Chondrocyte (in vitro differentiated cells): ENCODE measurements around the gene CFAP70. TPM values are rescaled to one million over a fixed set of nuclear protein-coding genes. Genes with fewer than 3 reads are reported as not detected.
A peak's percentile ranks its signal among the peaks of the same experiment; 100 is the strongest.

Source experiments
- DNase-seq: peaks from one replicate; pipeline ENCODE4 v3.0.0; 2021; ENCODE audit warnings: mixed read lengths, low spot score
- H3K27ac Mint-ChIP-seq: one replicate; pipeline ENCODE4 v1.8.0; 2021; ENCODE audit warnings: mild to moderate bottlenecking, moderate library complexity, mixed read lengths; ENCODE audit not compliant: unreplicated experiment
- H3K27me3 Mint-ChIP-seq: 2 replicates; pipeline ENCODE4 v1.8.0; 2021; ENCODE audit warnings: low read depth, mixed read lengths
- H3K36me3 Mint-ChIP-seq: 2 replicates; pipeline ENCODE4 v1.8.0; 2021; ENCODE audit warnings: low read depth, mixed read lengths
- H3K4me1 Mint-ChIP-seq: 2 replicates; pipeline ENCODE4 v1.8.0; 2021; ENCODE audit warnings: low read depth, mild to moderate bottlenecking, mixed read lengths
- H3K4me3 Mint-ChIP-seq: one replicate; pipeline ENCODE4 v1.8.0; 2021; ENCODE audit warnings: mild to moderate bottlenecking, moderate library complexity, mixed read lengths; ENCODE audit not compliant: unreplicated experiment
- H3K9me3 Mint-ChIP-seq: 2 replicates; pipeline ENCODE4 v1.8.0; 2021; ENCODE audit warnings: low read depth, mixed read lengths
- total RNA-seq: library from RNA; stranded (reverse); gene quantifications from 3 replicates; pipeline ENCODE4 v1.2.1, GENCODE V29; 2021
- TF ChIP-seq, protein P1 (sequence below): fragments of 200-600 bp; sonication (generic); IDR thresholded peaks from 2 replicates; pipeline ENCODE4 v1.5.0; 2021; ENCODE audit warnings: antibody characterized with exemption, mild to moderate bottlenecking, moderate library complexity

CFAP70 gene
- total RNA-seq, 1 donor from 2014 or later: 0.42 TPM

DNA sequence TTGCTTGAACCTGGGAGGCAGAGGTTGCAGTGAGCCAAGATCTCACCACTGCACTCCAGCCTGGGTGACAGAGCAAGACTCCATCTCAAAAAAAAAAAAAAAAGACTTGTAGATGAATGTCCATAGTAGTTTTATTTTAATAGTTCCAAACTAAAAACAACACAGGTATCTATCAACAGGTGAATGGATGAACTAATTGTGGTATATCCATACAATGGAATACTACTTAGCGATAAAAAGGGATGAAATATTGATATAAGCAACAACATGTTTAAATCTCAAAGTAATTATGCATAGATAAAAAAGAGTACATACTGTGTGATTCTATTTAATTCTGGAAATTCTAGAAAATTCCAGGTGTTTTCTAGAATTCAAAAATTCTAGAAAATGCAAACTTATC, 68.7 kb downstream of the CFAP70 start:
- Mint-ChIP-seq H3K27me3 (peaks cover 20% of the 10 kb centered on the region), H3K36me3 (peaks cover 4% of the 10 kb centered on the region), H3K4me3 (no peak overlapping the region), H3K9me3 (peaks cover 6% of the 10 kb centered on the region), H3K4me1 (no peaks in the 10 kb centered on the region), H3K27ac (no peak overlapping the region)
- TF ChIP-seq, protein P1, sequence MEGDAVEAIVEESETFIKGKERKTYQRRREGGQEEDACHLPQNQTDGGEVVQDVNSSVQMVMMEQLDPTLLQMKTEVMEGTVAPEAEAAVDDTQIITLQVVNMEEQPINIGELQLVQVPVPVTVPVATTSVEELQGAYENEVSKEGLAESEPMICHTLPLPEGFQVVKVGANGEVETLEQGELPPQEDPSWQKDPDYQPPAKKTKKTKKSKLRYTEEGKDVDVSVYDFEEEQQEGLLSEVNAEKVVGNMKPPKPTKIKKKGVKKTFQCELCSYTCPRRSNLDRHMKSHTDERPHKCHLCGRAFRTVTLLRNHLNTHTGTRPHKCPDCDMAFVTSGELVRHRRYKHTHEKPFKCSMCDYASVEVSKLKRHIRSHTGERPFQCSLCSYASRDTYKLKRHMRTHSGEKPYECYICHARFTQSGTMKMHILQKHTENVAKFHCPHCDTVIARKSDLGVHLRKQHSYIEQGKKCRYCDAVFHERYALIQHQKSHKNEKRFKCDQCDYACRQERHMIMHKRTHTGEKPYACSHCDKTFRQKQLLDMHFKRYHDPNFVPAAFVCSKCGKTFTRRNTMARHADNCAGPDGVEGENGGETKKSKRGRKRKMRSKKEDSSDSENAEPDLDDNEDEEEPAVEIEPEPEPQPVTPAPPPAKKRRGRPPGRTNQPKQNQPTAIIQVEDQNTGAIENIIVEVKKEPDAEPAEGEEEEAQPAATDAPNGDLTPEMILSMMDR: no peak
- no peak for DNase-seq

DNA sequence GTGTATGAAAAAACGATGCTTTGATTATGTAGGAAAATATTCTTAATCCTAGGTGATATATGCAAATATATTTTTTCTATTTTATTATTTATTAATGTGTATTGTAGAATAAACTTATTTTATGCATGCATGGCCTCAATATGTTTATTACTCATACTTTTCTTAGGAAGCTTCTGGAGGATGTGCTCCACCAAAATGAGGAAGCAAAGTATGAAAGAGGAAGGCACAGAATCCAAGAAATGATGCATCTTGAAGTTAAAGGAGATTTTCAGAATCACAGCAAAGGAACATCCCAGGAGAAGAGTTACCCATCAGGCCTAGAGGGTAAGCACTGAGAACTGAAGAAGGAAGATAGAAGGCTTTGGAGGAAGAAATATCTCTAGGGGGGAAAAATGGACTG, 71.2 kb downstream of the CFAP70 start:
- Mint-ChIP-seq H3K4me1 (no peaks in the 10 kb centered on the region), H3K27me3 (peaks cover 6% of the 10 kb centered on the region), H3K36me3 (peaks cover 4% of the 10 kb centered on the region), H3K27ac (no peak overlapping the region), H3K9me3 (peaks cover 6% of the 10 kb centered on the region), H3K4me3 (no peak overlapping the region)
- DNase-seq: no peak
- TF ChIP-seq, protein P1: no peak

DNA sequence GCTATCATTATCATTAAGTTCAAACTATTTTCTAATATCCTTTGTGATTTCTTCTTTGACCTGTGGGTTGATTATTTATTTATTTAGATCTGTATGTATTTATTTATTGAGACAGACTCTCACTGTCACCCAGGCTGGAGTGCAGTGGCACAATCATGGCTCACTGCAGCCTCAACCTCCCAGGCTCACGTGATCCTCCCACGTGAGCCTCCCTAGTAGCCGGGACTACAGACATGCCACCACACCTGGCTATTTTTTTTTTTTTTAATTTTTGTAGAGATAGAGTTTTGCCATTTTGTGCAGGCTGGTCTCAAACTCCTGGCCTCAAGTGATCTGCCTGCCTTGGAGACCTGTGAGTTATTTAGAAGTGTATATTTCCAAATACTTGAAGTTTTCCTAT, 77.6 kb downstream of the CFAP70 start:
- Mint-ChIP-seq H3K4me3 (no peak overlapping the region), H3K9me3 (no peaks in the 10 kb centered on the region), H3K4me1 (peaks cover 7% of the 10 kb centered on the region), H3K27me3 (no peaks in the 10 kb centered on the region), H3K27ac (no peak overlapping the region), H3K36me3 (no peaks in the 10 kb centered on the region)
- DNase-seq: no peak
- TF ChIP-seq, protein P1: no peak

DNA sequence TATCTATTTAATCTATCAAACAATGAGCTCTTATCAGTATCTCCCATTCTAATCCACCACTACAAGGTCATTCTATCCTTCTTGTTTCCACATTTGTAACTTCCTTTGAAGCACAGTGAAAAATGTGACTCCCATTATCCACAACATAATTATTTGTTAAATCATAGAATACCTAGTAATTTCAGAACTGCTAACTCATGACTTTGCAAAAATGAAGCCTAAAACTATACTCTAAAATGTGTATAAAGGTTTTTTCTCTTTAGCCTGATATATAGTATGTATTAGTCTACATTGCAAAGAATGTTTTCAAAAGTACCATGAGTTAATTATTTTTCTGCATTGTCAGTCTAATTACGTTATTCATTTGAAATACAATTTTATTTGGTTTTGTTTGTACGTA, 94.2 kb downstream of the CFAP70 start:
- H3K27ac Mint-ChIP-seq: no peak overlapping the region
- H3K9me3 Mint-ChIP-seq: peaks cover under 1% of the 10 kb centered on the region
- TF ChIP-seq, protein P1: no peak
- no peak overlapping the region for H3K4me3 Mint-ChIP-seq
- DNase-seq: no peak
- H3K36me3 Mint-ChIP-seq: no peaks in the 10 kb centered on the region
- peaks cover 17% of the 10 kb centered on the region for H3K4me1 Mint-ChIP-seq
- H3K27me3 Mint-ChIP-seq: peaks cover 7% of the 10 kb centered on the region

DNA sequence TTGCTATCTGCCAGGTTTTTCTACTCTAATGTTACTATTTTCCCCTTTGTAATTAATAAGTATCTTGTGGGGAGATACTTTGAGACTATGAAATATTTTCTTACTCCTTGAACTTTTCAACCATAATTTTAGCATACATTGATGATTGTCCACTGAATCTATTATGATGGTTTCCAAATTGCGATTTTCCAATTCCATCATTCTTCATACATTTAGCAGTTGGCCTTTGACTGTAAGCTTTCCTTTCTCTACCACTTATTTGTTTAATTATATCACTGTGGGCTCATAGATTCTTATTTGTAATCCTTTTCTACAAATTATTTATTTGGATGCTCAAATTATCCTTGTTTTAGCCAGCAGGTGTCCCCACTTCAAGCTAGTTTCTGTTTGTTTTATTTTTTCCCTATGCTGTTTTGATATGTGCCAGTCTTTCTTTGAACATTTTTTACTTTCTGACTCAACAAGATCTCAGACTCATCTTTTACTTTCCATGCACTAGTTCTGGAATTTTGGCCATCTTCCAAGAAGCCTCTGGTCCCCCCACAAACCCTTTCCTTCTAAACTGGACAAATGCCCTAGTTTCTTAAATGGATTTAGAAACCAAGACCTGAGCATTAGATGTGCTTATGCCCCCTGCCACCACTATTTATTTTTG, 94.8 kb downstream of the CFAP70 start:
- Mint-ChIP-seq H3K4me3 (no peak overlapping the region), H3K27ac (peak overlapping the region; percentile 45)

More for the DNA sequence above, 94.8 kb downstream of the CFAP70 start:
- TF ChIP-seq, protein P1: peak; percentile 88
- Mint-ChIP-seq H3K9me3 (peaks cover 6% of the 10 kb centered on the region), H3K4me1 (peaks cover 17% of the 10 kb centered on the region), H3K36me3 (no peaks in the 10 kb centered on the region), H3K27me3 (peaks cover 7% of the 10 kb centered on the region)
- DNase-seq: no peak
